ENCODE data around the gene MRPS2.
"Not testable (repeated sequence)": the region's sequence is repeated elsewhere in the genome, so short reads cannot be mapped to it uniquely, and the experiment has no call there.

Gene MRPS2

DNA sequence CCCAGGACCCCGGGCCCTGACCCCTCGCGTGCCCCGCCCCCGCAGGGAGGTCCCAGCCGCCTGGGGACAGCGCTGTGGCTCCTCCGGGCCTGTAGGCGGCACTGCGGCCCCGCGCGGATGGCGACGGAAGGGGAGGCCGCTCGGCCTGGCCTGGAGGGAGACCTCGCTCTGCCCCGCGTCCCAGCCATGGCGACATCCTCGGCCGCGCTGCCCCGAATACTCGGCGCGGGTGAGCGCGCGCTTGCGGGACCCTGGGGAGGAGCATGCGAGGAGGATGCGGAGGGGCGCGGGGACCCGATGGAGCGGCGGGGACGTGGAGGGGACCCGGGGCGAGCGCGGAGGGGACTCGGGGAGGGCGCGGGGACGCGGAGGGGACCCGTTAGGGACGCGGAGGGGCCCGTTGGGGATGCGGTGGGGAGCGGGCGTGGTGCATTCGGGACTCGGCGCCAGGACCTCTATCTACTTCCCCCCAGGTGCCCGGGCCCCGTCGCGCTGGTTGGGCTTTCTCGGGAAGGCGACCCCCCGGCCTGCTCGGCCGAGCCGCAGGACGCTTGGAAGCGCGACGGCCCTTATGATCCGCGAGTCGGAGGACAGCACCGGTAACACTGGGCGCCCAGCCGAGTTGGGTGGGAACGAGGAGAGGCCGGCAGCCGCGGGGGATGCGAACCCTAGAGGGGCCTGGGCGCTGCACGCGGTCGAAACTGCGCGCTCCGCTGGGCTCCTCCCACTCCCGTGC is at the start of gene MRPS2:
TSS of gene MRPS2 (plus strand) at position 158 of the 736 bp plus-strand sequence. CDS start at position 187, 29 bp downstream.
- ChIA-PET CTCF (no interaction called here), POLR2A (no interaction called here)
- DNase-seq (ENCODE audit: extremely low spot score) = peak; percentile 95
- TF ChIP-seq, protein P1, sequence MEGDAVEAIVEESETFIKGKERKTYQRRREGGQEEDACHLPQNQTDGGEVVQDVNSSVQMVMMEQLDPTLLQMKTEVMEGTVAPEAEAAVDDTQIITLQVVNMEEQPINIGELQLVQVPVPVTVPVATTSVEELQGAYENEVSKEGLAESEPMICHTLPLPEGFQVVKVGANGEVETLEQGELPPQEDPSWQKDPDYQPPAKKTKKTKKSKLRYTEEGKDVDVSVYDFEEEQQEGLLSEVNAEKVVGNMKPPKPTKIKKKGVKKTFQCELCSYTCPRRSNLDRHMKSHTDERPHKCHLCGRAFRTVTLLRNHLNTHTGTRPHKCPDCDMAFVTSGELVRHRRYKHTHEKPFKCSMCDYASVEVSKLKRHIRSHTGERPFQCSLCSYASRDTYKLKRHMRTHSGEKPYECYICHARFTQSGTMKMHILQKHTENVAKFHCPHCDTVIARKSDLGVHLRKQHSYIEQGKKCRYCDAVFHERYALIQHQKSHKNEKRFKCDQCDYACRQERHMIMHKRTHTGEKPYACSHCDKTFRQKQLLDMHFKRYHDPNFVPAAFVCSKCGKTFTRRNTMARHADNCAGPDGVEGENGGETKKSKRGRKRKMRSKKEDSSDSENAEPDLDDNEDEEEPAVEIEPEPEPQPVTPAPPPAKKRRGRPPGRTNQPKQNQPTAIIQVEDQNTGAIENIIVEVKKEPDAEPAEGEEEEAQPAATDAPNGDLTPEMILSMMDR (IDR thresholded peaks at IDR 0.05; ENCODE audit: control extremely low read depth, extremely low read depth, low read depth, missing control alignments) = peak; percentile 99

DNA sequence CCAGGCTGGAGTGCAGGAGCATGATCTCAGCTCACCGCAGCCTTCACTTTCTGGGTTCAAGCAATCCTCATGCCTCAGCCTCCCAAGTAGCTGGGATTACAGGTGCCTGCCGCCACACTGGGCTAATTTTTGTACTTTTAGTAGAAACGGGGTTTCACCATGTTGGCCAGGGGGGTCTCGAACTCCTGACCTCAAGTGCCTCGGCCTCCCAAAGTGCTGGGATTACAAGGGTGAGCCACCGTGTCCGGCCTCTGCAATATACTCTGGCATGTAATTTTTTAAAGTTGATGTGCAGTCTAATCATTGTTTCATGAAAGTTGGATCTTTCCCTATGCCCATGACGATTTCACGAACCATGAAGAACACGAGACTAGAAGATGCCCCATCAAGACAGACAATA is 49.5 kb upstream of the MRPS2 start:
- ChIA-PET POLR2A (no interaction called here), CTCF (interaction anchor here (0.6 kb wide), 1 partner anchor 444 kb away, joined by 3 read pairs; no protein-coding TSS in a partner anchor)
- DNase-seq (ENCODE audit: extremely low spot score) = no peak
- TF ChIP-seq, protein P1 (IDR thresholded peaks at IDR 0.05; ENCODE audit: control extremely low read depth, extremely low read depth, low read depth, missing control alignments) = no peak

DNA sequence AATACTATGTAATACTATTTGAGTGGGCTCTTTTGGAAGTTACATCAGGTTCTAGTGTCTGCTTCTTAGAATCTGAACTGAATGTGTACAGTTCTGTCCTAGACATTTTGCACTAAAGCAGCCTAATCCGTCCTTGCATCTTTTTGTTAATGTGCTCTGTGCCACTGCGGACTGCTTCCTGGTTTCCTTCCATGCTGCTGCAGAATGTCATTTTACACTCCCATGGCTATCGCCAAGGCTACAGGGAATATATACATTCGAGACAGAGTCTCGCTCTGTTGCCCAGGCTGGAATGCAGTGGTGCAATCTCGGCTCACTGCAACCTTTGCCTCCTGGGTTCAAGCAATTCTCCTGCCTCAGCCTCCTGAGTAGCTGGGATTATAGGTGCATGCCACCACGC is 48.6 kb upstream of the MRPS2 start:
- CTCF ChIA-PET; POLR2A ChIA-PET; DNase-seq (ENCODE audit: extremely low spot score): not testable (repeated sequence)

DNA sequence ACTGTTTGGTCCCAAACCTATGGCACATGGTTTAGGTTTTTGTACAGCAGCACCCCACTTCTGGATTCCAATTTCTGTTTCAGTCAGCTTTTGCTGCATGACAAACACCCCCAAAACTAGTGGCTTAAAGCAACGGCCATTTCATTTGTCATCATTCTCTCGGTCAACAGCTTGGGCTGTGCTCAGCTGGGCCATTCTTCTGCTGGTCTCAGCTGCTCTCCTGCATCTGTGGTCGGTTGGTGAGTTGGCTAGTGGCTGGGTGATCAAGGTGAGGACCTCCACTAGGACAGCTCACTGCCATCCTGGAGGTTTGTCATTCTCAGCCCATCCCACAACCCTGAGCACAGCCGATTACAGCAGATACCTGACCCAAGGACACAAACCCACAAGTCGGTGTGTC is 45.7 kb upstream of the MRPS2 start:
- POLR2A ChIA-PET = no interaction called here
- CTCF ChIA-PET = interaction anchor here (1.5 kb wide), 1 partner anchor 15 kb away, joined by 3 read pairs; no protein-coding TSS in a partner anchor

DNA sequence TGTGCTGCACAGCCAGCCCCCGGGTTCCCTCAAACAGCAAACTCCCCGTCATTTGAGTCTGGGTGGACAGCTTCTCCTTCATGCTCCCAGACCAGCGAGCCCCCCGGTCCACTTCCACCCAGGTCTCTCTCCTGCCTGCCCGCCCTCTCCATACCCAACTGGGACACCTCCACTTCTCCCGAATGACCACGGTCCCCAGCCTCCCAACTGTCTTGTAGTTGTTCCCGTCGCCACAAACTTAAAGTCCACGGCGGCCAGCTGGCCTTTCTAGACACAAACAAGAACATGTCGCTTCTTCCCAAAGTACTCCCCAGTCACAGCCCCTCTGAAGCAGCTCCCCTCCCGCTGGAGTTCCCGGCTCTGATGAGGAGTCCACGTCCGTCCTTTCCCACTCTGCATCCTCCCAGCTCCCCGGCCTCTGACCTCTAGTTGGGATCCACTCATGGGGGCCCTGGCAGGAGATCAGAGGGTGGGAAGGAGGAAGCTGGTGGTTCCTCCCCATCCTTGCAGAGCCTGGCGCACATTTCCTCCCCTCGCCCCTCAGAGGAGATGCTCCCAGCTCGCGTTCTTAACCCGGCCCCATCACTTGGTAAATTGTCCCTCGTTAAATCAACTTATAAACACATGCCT is 45.0 kb upstream of the MRPS2 start:
- DNase-seq (ENCODE audit: extremely low spot score) = no peak
- CTCF ChIA-PET = interaction anchor here (1.5 kb wide), 1 partner anchor 15 kb away, joined by 3 read pairs; no protein-coding TSS in a partner anchor
- POLR2A ChIA-PET = no interaction called here
- TF ChIP-seq, protein P1 (IDR thresholded peaks at IDR 0.05; ENCODE audit: control extremely low read depth, extremely low read depth, low read depth, missing control alignments) = no peak

More for the DNA sequence above, 45.7 kb upstream of the MRPS2 start:
- TF ChIP-seq, protein P1 (IDR thresholded peaks at IDR 0.05; ENCODE audit: control extremely low read depth, extremely low read depth, low read depth, missing control alignments) = no peak
- DNase-seq (ENCODE audit: extremely low spot score) = no peak

- POLR2A ChIA-PET = no interaction called here
- CTCF ChIA-PET = no interaction called here
- TF ChIP-seq, protein P1 (IDR thresholded peaks at IDR 0.05; ENCODE audit: control extremely low read depth, extremely low read depth, low read depth, missing control alignments) = no peak
- DNase-seq (ENCODE audit: extremely low spot score) = peak; percentile 5
These were observed 43.9 kb upstream of the MRPS2 start for GRCh38 chr9:135456436-135457104.

GRCh38 chr9:135458478-135458877 is 42.0 kb upstream of the MRPS2 start:
- POLR2A ChIA-PET; CTCF ChIA-PET; DNase-seq (ENCODE audit: extremely low spot score): not testable (repeated sequence)

All from GM10248 (cell line).